Astrocyte (in vitro differentiated cells and primary cell): Measurements from ENCODE around the gene GDF7.
"Not testable (repeated sequence)": the region's sequence is repeated elsewhere in the genome, so short reads cannot be mapped to it uniquely, and the experiment has no call there.

ENCODE experiments used
- EZH2 ChIP-seq: IDR thresholded peaks from 2 replicates; pipeline ENCODE4 v1.6.1; 2012; ENCODE audit warnings: mild to moderate bottlenecking, low read length, inconsistent platforms; ENCODE audit not compliant: insufficient read depth
- TF ChIP-seq, protein P1 (sequence below): IDR thresholded peaks from 2 replicates; pipeline ENCODE4 v1.5.1; 2011; ENCODE audit warnings: low read depth, mild to moderate bottlenecking, inconsistent platforms, low read length, moderate library complexity; ENCODE audit not compliant: insufficient read depth

DNA sequence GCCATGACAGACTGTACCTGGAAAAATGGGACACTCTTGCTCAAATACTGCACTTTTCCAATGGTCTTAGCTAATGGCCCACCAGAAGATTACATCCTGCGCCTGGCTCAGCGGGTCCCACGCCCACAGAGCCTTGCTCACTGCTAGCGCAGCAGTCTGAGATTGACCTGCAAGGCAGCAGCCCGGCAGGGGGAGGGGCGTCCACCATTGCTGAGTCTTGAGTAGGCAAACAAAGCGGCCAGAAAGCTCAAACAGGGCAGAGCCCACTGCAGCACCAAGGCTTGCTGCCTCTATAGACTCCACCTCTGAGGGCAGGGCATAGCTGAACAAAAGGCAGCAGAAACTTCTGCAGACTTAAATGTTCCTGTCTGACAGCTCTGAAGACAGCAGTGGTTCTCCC, 44.7 kb downstream of the GDF7 start:
- TF ChIP-seq, protein P1, sequence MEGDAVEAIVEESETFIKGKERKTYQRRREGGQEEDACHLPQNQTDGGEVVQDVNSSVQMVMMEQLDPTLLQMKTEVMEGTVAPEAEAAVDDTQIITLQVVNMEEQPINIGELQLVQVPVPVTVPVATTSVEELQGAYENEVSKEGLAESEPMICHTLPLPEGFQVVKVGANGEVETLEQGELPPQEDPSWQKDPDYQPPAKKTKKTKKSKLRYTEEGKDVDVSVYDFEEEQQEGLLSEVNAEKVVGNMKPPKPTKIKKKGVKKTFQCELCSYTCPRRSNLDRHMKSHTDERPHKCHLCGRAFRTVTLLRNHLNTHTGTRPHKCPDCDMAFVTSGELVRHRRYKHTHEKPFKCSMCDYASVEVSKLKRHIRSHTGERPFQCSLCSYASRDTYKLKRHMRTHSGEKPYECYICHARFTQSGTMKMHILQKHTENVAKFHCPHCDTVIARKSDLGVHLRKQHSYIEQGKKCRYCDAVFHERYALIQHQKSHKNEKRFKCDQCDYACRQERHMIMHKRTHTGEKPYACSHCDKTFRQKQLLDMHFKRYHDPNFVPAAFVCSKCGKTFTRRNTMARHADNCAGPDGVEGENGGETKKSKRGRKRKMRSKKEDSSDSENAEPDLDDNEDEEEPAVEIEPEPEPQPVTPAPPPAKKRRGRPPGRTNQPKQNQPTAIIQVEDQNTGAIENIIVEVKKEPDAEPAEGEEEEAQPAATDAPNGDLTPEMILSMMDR, result not testable (repeated sequence)
- not testable (repeated sequence) for TF ChIP-seq EZH2
